ENCODE measurements around the gene CASP12. TPM values are rescaled to one million over a fixed set of nuclear protein-coding genes. Genes with fewer than 3 reads are reported as not detected.

Gene CASP12
- total RNA-seq, 1 donor from 2014 or later = not detected

- TF ChIP-seq CTCF (conservative IDR thresholded peaks at IDR 0.05; ENCODE audit: low read depth, low read length) = no peak
- no peak overlapping the region for H3K4me3 ChIP-seq (ENCODE audit: low read depth, low read length)
- no peak for DNase-seq (ENCODE audit: low read depth)
Observed at GRCh38 chr11:104855965-104856364, 42.3 kb downstream of the CASP12 start.

- H3K4me3 ChIP-seq (ENCODE audit: low read depth, low read length) = no peak overlapping the region
- no peak for TF ChIP-seq CTCF (conservative IDR thresholded peaks at IDR 0.05; ENCODE audit: low read depth, low read length)
- DNase-seq (ENCODE audit: low read depth) = no peak
Observed at GRCh38 chr11:104853276-104853675, 45.0 kb downstream of the CASP12 start.

- no peak overlapping the region for H3K4me3 ChIP-seq (ENCODE audit: low read depth, low read length)
- TF ChIP-seq CTCF (conservative IDR thresholded peaks at IDR 0.05; ENCODE audit: low read depth, low read length) = no peak
- no peak for DNase-seq (ENCODE audit: low read depth)
Observed at GRCh38 chr11:104852811-104853210, 45.4 kb downstream of the CASP12 start.

- DNase-seq (ENCODE audit: low read depth) = no peak
- H3K4me3 ChIP-seq (ENCODE audit: low read depth, low read length) = no peak overlapping the region
- TF ChIP-seq CTCF (conservative IDR thresholded peaks at IDR 0.05; ENCODE audit: low read depth, low read length) = no peak
Observed at GRCh38 chr11:104846216-104846615, 52.0 kb downstream of the CASP12 start.

GRCh38 chr11:104844451-104844850 is 53.8 kb downstream of the CASP12 start:
- H3K4me3 ChIP-seq (ENCODE audit: low read depth, low read length) = no peak overlapping the region
- no peak for DNase-seq (ENCODE audit: low read depth)
- TF ChIP-seq CTCF (conservative IDR thresholded peaks at IDR 0.05; ENCODE audit: low read depth, low read length) = no peak

- DNase-seq (ENCODE audit: low read depth) = no peak
- H3K4me3 ChIP-seq (ENCODE audit: low read depth, low read length) = no peak overlapping the region
- no peak for TF ChIP-seq CTCF (conservative IDR thresholded peaks at IDR 0.05; ENCODE audit: low read depth, low read length)
Observed at GRCh38 chr11:104843150-104843836, 55.0 kb downstream of the CASP12 start.

GRCh38 chr11:104841973-104842525 is 56.2 kb downstream of the CASP12 start:
- no peak overlapping the region for H3K4me3 ChIP-seq (ENCODE audit: low read depth, low read length)
- no peak for TF ChIP-seq CTCF (conservative IDR thresholded peaks at IDR 0.05; ENCODE audit: low read depth, low read length)
- DNase-seq (ENCODE audit: low read depth) = no peak

Data from epithelial cell of proximal tubule (primary cell).